ENCODE data around the gene DPH2.
A peak's percentile ranks its signal among the peaks of the same experiment; 100 is the strongest.

DPH2 gene

GRCh38 chr1:44014365-44015104 lies 44.7 kb downstream of the DPH2 start:
- H3K27me3 ChIP-seq (ENCODE audit: control insufficient read depth, insufficient read depth, low read length, poor library complexity, severe bottlenecking), result no peaks in the 10 kb centered on the region
- 90% methylated on average over 8 of the region's 8 CpGs for WGBS, 2 experiments
- H3K4me1 ChIP-seq (ENCODE audit: control insufficient read depth, insufficient read depth, low read length), result peaks cover 29% of the 10 kb centered on the region
- H3K4me3 ChIP-seq (ENCODE audit: insufficient read depth, low read depth, low read length), result no peak overlapping the region
- H3K36me3 ChIP-seq (ENCODE audit: control insufficient read depth, insufficient read depth, low read length), result no peaks in the 10 kb centered on the region
- H3K27ac ChIP-seq (ENCODE audit: insufficient read depth, low read depth, low read length, poor library complexity, severe bottlenecking), result no peak overlapping the region
- no peaks in the 10 kb centered on the region for H3K9me3 ChIP-seq (ENCODE audit: control insufficient read depth, low read length)

- Histone ChIP-seq H3K27me3 (ENCODE audit: control insufficient read depth, insufficient read depth, low read length, poor library complexity, severe bottlenecking) (no peaks in the 10 kb centered on the region), H3K36me3 (ENCODE audit: control insufficient read depth, insufficient read depth, low read length) (no peaks in the 10 kb centered on the region), H3K4me3 (ENCODE audit: insufficient read depth, low read depth, low read length) (no peak overlapping the region), H3K4me1 (ENCODE audit: control insufficient read depth, insufficient read depth, low read length) (peaks cover 29% of the 10 kb centered on the region), H3K27ac (ENCODE audit: insufficient read depth, low read depth, low read length, poor library complexity, severe bottlenecking) (no peak overlapping the region), H3K9me3 (ENCODE audit: control insufficient read depth, low read length) (no peaks in the 10 kb centered on the region)
- WGBS, 2 experiments, result 88 to 89% methylated on average over 3 of the region's 3 CpGs
These were observed 45.4 kb downstream of the DPH2 start for GRCh38 chr1:44015206-44015605.

DNA sequence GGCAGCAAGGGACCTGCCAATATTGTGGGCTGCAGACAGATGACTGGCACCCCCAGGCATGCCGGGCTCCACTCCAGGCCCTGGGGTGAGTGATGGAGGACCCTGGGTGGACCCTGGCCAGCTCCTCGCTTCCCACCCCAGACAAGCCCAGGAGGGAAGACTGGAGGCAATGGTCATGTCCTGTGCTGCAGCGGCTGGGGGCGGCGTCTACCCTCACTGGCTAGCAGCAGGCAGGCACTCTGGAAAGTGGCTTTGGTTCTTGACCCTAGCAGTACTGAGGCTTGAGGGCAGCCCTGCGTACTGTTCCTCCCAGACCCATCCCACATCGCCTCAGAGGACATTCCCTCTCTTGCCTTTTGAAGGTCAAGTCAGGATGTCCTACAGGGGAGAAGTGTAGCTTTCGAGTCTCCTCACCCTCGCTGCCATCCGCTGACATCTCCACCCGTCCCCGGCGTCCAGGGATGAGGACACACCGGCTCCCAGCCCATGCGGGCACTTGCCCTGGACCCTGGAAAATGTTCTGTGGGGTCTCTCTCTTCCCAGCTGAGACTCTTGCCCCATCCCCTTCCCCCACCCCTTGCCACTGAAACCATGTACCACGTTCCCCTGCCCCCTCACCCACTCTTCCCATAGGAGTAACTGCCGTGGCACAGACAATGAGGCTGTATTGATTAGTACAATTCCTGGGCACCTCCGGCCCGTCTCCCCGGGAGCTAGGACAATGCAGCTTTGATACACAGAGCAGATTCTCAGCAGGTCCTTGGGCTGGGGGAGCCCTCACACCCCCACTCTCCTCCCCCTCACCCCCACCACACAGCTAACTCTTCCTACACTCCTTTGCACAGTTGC lies 46.5 kb downstream of the DPH2 start:
- H3K4me3 ChIP-seq (ENCODE audit: insufficient read depth, low read depth, low read length), result no peak overlapping the region
- peak overlapping the region; percentile 64 for H3K27ac ChIP-seq (ENCODE audit: insufficient read depth, low read depth, low read length, poor library complexity, severe bottlenecking)
- H3K27me3 ChIP-seq (ENCODE audit: control insufficient read depth, insufficient read depth, low read length, poor library complexity, severe bottlenecking), result no peaks in the 10 kb centered on the region
- no peaks in the 10 kb centered on the region for H3K9me3 ChIP-seq (ENCODE audit: control insufficient read depth, low read length)
- H3K36me3 ChIP-seq (ENCODE audit: control insufficient read depth, insufficient read depth, low read length), result no peaks in the 10 kb centered on the region
- peaks cover 29% of the 10 kb centered on the region for H3K4me1 ChIP-seq (ENCODE audit: control insufficient read depth, insufficient read depth, low read length)
- WGBS, 2 experiments, result 72 to 74% methylated on average over 20 of the region's 20 CpGs

- Histone ChIP-seq H3K27me3 (ENCODE audit: control insufficient read depth, insufficient read depth, low read length, poor library complexity, severe bottlenecking) (no peaks in the 10 kb centered on the region), H3K4me1 (ENCODE audit: control insufficient read depth, insufficient read depth, low read length) (peaks cover 29% of the 10 kb centered on the region), H3K4me3 (ENCODE audit: insufficient read depth, low read depth, low read length) (no peak overlapping the region), H3K9me3 (ENCODE audit: control insufficient read depth, low read length) (no peaks in the 10 kb centered on the region), H3K27ac (ENCODE audit: insufficient read depth, low read depth, low read length, poor library complexity, severe bottlenecking) (peak overlapping the region; percentile 64), H3K36me3 (ENCODE audit: control insufficient read depth, insufficient read depth, low read length) (no peaks in the 10 kb centered on the region)
- 81 to 82% methylated on average over 16 to 17 of the region's 20 CpGs for WGBS, 2 experiments
These were observed 47.1 kb downstream of the DPH2 start for GRCh38 chr1:44016890-44017400.

DNA sequence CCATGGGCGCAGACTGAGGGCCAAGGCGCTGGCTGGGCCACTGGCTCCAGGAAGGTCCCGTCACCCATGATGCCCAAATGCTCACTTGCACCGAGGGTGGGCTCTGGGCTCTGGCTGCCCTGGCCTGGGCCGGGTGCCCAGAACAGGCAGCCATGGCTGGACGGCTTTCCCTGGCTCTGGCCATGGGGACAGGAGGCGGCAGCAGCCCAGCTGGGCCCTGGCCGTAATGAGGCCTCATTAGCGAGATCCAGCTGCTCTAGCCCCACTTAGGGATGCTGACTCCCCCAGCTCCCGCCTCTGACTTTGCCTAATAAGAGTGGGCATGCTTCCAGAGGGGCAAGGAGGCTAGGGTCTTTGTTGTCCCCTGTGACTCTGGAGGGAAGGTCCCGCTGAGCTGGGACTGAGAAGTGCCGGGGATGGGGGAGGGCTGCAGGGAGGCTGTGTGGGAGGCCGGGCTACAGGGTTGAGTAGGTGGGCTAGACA lies 49.7 kb downstream of the DPH2 start:
- peaks cover 9% of the 10 kb centered on the region for H3K36me3 ChIP-seq (ENCODE audit: control insufficient read depth, insufficient read depth, low read length)
- H3K4me3 ChIP-seq (ENCODE audit: insufficient read depth, low read depth, low read length), result no peak overlapping the region
- WGBS, 2 experiments, result 77 to 80% methylated on average over 13 of the region's 13 CpGs
- no peak overlapping the region for H3K27ac ChIP-seq (ENCODE audit: insufficient read depth, low read depth, low read length, poor library complexity, severe bottlenecking)
- no peaks in the 10 kb centered on the region for H3K9me3 ChIP-seq (ENCODE audit: control insufficient read depth, low read length)
- peaks cover 23% of the 10 kb centered on the region for H3K4me1 ChIP-seq (ENCODE audit: control insufficient read depth, insufficient read depth, low read length)
- no peaks in the 10 kb centered on the region for H3K27me3 ChIP-seq (ENCODE audit: control insufficient read depth, insufficient read depth, low read length, poor library complexity, severe bottlenecking)

GRCh38 chr1:44020464-44020863 lies 50.7 kb downstream of the DPH2 start:
- Histone ChIP-seq H3K9me3 (ENCODE audit: control insufficient read depth, low read length) (no peaks in the 10 kb centered on the region), H3K27ac (ENCODE audit: insufficient read depth, low read depth, low read length, poor library complexity, severe bottlenecking) (no peak overlapping the region), H3K4me1 (ENCODE audit: control insufficient read depth, insufficient read depth, low read length) (peaks cover 22% of the 10 kb centered on the region), H3K27me3 (ENCODE audit: control insufficient read depth, insufficient read depth, low read length, poor library complexity, severe bottlenecking) (no peaks in the 10 kb centered on the region), H3K36me3 (ENCODE audit: control insufficient read depth, insufficient read depth, low read length) (peaks cover 9% of the 10 kb centered on the region), H3K4me3 (ENCODE audit: insufficient read depth, low read depth, low read length) (no peak overlapping the region)
- WGBS, 2 experiments, result 84 to 87% methylated on average over 6 of the region's 6 CpGs

DNA sequence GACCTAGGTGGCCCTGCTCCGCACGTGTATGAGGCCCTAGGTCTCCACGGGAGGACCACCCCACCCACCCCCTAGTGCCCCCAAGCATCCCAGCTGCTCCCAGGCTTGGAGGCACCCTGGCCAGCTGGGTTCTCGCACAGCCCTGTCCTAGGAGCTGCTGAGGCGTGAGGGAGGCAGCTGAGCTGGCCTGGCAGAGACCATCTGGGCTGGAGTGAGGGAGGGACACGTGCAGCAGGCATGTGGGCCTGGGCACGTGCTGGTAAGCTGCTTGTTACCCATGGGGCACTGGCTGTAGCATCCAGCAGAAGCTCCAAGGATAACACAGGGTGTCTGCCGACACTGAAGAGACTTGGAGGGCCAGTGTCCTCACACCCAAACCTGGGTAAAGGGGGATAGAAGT lies 51.3 kb downstream of the DPH2 start:
- peaks cover 9% of the 10 kb centered on the region for H3K36me3 ChIP-seq (ENCODE audit: control insufficient read depth, insufficient read depth, low read length)
- no peak overlapping the region for H3K27ac ChIP-seq (ENCODE audit: insufficient read depth, low read depth, low read length, poor library complexity, severe bottlenecking)
- H3K4me3 ChIP-seq (ENCODE audit: insufficient read depth, low read depth, low read length), result no peak overlapping the region
- no peaks in the 10 kb centered on the region for H3K9me3 ChIP-seq (ENCODE audit: control insufficient read depth, low read length)
- H3K27me3 ChIP-seq (ENCODE audit: control insufficient read depth, insufficient read depth, low read length, poor library complexity, severe bottlenecking), result no peaks in the 10 kb centered on the region
- H3K4me1 ChIP-seq (ENCODE audit: control insufficient read depth, insufficient read depth, low read length), result peaks cover 15% of the 10 kb centered on the region
- WGBS, 2 experiments, result 94 to 95% methylated on average over 8 of the region's 8 CpGs

GRCh38 chr1:44021581-44022321 lies 51.9 kb downstream of the DPH2 start:
- Histone ChIP-seq H3K9me3 (ENCODE audit: control insufficient read depth, low read length) (no peaks in the 10 kb centered on the region), H3K36me3 (ENCODE audit: control insufficient read depth, insufficient read depth, low read length) (peaks cover 9% of the 10 kb centered on the region), H3K27ac (ENCODE audit: insufficient read depth, low read depth, low read length, poor library complexity, severe bottlenecking) (no peak overlapping the region), H3K4me1 (ENCODE audit: control insufficient read depth, insufficient read depth, low read length) (peaks cover 9% of the 10 kb centered on the region), H3K27me3 (ENCODE audit: control insufficient read depth, insufficient read depth, low read length, poor library complexity, severe bottlenecking) (no peaks in the 10 kb centered on the region), H3K4me3 (ENCODE audit: insufficient read depth, low read depth, low read length) (no peak overlapping the region)
- WGBS, 2 experiments, result 92 to 93% methylated on average over 10 of the region's 10 CpGs
